Measurements from ENCODE around the gene GUCY1A1.
"Not testable (repeated sequence)": the region's sequence is repeated elsewhere in the genome, so short reads cannot be mapped to it uniquely, and the experiment has no call there.

Gene GUCY1A1, protein sequence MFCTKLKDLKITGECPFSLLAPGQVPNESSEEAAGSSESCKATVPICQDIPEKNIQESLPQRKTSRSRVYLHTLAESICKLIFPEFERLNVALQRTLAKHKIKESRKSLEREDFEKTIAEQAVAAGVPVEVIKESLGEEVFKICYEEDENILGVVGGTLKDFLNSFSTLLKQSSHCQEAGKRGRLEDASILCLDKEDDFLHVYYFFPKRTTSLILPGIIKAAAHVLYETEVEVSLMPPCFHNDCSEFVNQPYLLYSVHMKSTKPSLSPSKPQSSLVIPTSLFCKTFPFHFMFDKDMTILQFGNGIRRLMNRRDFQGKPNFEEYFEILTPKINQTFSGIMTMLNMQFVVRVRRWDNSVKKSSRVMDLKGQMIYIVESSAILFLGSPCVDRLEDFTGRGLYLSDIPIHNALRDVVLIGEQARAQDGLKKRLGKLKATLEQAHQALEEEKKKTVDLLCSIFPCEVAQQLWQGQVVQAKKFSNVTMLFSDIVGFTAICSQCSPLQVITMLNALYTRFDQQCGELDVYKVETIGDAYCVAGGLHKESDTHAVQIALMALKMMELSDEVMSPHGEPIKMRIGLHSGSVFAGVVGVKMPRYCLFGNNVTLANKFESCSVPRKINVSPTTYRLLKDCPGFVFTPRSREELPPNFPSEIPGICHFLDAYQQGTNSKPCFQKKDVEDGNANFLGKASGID

GRCh38 chr4:155666344-155667221 is at the start of gene GUCY1A1:
Gene GUCY1A1 (plus strand): TSS chr4:155666848. CDS start chr4:155696868, 30,020 bp downstream.
- no peak for DNase-seq (ENCODE audit: low read depth)

GRCh38 chr4:155617296-155617695 is 49.4 kb upstream of the GUCY1A1 start:
- DNase-seq (ENCODE audit: low read depth) = no peak

DNA sequence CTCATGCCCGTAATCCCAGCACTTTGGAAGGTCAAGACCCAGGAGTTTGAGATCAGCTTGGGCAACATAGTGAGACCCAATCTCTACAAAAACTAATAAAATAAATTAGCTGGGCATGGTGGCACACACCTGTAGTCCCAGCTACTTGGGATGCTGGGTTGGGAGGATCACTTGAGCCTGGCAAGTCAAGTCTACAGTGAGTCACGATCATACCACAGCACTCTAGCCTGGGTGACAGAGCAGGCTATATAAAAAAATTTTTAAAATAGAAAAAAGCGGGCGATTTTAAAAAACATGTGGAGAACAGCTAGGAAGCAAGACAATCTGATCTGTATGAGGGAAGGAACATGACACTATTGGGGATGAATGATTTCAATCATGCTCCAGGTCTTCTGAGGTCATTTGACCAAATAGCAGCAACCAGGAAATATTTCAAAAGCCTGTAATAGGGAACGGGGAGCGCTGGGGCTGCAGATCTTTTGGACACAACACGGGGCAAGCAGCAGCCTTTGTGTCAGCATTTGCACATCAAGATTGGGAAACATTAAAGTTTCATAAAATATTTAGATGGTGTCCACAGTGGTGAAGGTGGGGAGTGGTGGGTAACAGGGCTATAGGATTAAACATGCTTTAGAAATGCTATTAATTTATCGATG is 48.3 kb upstream of the GUCY1A1 start:
- no peak for DNase-seq (ENCODE audit: low read depth)

DNA sequence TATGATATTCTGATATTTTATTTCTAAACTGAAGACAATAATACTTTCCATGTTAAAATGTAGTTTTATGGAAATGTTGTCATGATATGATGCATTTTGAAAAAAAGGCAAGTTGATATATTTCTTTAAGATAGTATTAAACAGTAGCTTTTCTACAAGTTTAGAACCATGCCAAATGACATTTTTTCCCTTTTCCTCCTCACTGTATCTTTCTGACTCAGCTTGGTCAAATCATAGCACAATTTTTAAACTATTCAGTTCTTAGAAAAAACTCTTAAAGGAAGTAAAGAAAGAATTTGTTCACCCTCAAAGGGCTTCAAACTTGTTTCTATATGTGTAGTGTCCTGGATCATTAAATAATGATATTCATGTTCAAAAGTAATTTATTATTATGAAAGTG is 46.0 kb upstream of the GUCY1A1 start:
- DNase-seq (ENCODE audit: low read depth) = no peak

DNA sequence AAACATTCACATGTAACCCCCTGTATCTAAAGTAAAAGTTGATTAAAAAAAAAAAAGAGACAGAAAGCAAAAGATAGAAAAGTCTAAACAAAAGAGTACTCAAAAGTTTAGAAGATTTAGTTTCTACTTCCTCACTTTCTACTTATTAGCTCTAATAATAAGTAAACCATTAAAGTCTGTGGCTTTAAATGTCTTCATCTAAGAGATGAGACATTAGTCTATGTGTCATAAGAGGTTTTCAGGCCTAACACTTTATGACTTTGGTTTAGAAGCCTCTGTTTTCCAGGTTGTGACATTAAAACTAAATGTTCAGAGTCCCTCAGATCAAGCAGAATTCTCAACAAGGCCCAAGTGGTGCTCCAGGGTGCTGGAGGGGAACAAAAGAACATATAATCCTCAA is 42.2 kb upstream of the GUCY1A1 start:
- DNase-seq (ENCODE audit: low read depth) = no peak

GRCh38 chr4:155626561-155626960 is 40.1 kb upstream of the GUCY1A1 start:
- DNase-seq (ENCODE audit: low read depth) = no peak

DNA sequence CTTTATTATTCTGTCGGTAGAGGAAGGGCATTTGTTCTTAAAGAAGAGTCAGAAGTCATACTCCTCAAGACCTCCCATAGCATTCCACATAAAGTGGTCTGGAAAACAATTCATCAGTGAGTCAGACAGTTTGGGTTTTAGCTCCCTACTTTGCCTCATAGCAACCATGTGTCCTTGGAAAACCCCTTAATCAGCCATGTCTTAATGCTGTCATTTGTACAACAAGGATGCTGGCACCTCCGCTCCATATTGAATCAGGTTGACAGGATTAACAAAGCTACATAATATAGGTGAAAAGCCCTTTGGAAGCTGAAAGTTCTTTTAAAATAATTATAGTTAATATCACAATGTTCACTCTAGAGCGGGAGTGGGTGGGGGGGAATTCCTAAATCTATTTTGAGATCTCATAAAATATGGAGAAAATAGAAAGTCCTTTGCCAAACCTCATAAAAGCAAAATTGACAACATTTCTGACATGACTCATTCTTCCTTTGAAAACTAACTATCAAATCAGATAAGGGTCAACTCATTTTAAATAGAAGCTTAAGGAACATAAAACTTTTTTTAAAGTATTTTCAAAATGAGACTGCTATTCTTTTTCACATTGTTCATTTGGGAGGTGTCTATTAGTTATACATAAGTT is 37.3 kb upstream of the GUCY1A1 start:
- DNase-seq (ENCODE audit: low read depth) = no peak

DNA sequence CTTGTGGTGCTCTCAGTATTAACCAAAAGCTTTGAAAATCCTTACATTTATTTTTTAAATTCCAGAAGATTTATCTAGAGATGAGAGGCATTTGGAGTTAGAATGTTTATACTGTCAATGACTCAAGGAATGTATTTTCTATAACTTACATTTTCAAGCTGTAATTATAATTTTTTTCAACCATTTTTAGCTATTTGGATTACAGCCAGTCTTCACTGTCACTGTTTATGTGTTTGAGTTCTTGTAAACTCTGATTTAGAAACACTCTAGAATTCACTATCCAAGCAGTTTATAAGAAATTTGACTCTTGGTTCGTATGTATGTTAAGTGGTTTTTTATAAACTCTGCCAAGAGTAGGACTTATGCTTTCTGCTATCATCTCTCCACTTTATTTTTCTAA is 36.7 kb upstream of the GUCY1A1 start:
- DNase-seq (ENCODE audit: low read depth) = no peak

DNA sequence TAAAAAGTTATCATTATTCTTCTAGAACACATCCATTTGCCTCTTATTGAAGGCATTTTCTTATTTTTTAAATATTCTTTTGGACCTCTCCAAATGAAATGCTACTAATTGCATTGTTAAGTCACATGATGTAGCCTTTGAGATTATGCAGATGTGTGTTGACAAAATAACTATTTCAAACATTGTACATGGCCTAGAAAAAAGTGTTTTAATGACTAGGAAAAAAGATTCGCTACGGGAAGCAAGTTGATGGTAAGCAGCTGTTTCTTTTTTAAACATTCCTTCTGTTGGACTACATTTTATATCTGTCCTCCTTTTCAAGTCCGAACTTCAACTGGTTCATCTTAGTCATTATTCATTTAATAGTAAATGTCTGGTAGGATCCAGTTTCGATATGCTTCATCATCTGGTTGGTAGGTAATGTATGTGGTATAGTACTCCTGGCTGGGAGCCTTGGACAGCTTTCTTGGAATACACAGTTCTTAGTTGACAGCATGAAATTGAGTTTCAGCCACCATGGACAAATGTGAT is 34.3 kb upstream of the GUCY1A1 start:
- DNase-seq (ENCODE audit: low read depth) = no peak

DNA sequence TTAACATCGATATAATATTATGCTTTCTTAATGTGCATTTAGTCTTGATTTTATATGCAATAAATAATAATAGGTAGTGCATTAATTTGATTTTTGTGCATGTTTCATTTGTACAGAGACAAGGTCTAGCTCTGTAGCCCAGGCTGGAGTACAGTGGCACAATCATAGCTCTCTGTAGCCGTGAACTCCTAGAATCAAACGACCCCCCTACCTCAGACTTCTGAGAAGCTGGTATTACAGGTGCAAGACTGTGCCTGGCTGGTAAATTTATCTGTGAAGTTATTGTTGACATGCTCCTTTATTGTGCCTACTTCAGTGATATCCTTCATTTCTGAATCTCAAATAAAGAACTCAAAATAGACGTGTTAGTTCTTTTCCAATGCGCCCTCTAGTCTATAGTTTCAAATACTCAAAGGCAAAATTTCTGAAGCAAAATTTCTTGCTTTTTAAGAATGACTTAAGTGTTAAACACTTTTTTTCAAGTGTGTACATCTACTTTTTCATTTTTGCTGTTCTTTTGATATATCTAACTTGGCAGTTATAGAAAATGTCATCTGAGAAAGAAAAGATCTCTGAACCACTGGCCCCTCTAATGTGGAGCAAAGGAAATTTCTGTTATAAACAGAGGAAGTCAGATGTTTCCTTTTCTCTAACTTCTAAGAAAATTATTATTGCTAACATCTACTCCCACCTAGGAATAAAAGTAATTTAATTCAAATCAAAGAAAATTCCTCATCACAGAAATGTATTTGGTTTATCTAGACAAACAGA is 28.3 kb upstream of the GUCY1A1 start:
- no peak for DNase-seq (ENCODE audit: low read depth)

- DNase-seq (ENCODE audit: low read depth) = no peak
Observed at GRCh38 chr4:155639704-155640523, 26.7 kb upstream of the GUCY1A1 start.

- DNase-seq (ENCODE audit: low read depth) = no peak
Observed at GRCh38 chr4:155640751-155641150, 25.9 kb upstream of the GUCY1A1 start.

DNA sequence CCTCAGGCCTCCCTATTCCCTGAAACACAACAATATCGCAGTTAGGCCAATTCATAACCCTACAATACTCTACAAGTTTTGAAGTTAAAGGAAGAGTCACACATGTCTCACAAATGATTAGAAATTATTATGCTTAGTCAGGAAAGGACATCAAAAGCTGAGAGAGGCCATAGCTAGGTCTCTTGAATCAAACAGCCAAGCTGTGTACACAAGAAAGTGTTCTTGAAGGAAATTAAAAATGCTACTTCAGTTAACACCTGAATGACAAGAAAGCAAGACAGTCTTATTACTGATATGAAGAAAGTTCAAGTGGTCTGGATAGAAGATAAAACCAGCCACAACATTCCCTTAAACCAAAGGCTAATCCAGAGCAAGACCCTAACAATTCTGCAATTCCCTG is 23.6 kb upstream of the GUCY1A1 start:
- no peak for DNase-seq (ENCODE audit: low read depth)

DNA sequence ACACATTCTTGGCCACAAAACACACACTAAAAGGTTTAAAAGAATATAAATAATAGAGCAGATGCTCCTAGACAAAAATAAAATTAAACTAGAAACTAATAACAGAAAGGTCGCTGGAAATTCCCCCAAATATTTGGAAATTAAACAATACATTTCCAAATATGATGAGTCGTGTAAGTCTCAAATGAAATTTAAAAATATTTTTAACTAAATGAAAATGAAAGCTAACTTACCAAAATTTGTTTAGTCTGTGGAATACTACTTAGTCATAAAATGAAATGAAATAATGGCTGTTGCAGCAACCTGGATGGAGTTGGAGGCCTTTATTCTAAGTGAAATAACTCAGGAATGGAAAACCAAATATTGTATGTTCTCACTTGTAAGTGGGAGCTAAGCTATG is 20.6 kb upstream of the GUCY1A1 start:
- no peak for DNase-seq (ENCODE audit: low read depth)

- DNase-seq (ENCODE audit: low read depth) = not testable (repeated sequence)
Observed at GRCh38 chr4:155650785-155651184, 15.9 kb upstream of the GUCY1A1 start.

- DNase-seq (ENCODE audit: low read depth) = no peak
Observed at GRCh38 chr4:155653052-155653451, 13.6 kb upstream of the GUCY1A1 start.

- no peak for DNase-seq (ENCODE audit: low read depth)
Observed at GRCh38 chr4:155656025-155656424, 10.6 kb upstream of the GUCY1A1 start.

DNA sequence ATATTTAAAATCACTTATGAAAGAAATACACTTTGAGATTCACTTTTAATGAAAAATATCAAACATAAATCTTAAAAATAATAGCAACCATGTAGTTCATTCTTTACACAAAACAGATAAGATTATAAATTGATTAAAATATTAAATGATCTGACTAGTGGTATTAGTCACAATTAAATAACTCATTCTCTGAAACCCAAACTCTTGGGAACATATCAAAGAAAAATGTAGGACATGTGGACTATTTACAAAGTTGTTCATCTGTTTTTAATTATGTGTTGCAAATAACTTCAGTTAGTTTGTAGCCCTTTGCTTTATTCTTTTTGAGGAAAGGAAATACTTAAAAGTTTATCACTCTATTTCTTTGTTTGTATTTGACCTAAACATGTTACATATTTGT is 9.5 kb upstream of the GUCY1A1 start:
- no peak for DNase-seq (ENCODE audit: low read depth)

GRCh38 chr4:155657985-155658680 is 8.5 kb upstream of the GUCY1A1 start:
- no peak for DNase-seq (ENCODE audit: low read depth)

Data from activated T-cell treated with anti-CD3 and anti-CD28 coated beads for 1 hour (primary cell).